CD4-positive, alpha-beta T cell treated with Interleukin-6 at 100 ng/mL for 8 hours (primary cell): Measurements from ENCODE around the gene ATP8B4.
"Not testable (repeated sequence)": the region's sequence is repeated elsewhere in the genome, so short reads cannot be mapped to it uniquely, and the experiment has no call there.

Source experiments
- DNase-seq: peaks from one replicate; pipeline ENCODE4 v3.0.0-alpha.2; 2020; ENCODE audit warnings: mixed read lengths, low spot score

The ATP8B4 gene

DNA sequence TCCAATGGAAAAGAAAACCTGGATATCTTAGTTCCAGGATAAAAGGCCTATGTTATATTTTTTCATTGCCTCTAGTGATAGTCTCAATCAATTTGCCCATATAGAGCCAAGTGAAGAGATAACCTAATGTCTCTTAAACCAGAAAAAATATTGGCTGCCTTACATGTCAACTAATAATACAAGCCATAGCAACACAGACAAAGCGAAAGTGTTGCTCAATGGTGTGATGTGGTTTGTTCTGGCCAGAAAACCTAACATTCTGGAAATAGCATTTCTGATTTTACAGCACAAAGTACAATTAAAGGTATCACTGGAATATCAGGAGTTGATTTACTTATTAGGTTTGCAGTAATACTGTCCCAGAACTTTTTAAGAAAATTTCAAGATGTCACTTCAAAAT, 101.5 kb downstream of the ATP8B4 start:
- DNase-seq, result no peak

DNA sequence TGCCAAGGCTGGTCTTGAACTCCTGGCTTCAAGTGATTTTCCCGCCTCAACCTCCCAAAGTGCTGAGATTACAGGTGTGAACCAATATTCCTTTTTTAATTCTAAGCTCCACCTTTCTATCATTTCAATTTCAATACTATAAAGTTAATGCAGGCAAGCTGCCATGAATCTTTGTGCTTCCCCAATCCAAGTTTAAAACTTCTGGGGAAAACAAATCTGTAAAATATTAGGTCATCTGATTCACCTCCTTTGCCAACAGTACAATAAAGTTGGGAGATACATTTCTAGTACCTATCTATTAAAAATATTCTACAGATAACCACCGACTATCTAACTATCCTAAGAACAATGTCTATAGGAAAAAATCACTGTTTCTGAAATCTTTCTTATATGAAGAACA, 102.1 kb downstream of the ATP8B4 start:
- no peak for DNase-seq

DNA sequence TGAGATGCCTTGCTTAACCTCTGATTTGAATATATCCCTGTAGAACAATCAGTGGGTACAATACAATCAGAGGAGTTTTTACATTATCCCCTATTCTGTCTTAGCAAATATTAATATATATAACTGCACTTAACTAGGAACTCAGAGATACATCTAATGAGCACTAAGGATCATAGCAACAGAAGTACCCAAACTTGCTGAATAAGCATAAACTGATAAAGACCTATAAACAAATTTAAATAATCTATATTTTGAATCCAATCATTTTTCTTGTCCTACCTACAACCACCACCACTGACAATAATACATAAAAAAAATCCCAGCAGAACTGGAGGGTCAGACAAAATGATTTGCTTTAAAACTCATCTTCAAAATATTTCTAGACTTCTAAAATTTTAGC, 106.2 kb downstream of the ATP8B4 start:
- no peak for DNase-seq

DNA sequence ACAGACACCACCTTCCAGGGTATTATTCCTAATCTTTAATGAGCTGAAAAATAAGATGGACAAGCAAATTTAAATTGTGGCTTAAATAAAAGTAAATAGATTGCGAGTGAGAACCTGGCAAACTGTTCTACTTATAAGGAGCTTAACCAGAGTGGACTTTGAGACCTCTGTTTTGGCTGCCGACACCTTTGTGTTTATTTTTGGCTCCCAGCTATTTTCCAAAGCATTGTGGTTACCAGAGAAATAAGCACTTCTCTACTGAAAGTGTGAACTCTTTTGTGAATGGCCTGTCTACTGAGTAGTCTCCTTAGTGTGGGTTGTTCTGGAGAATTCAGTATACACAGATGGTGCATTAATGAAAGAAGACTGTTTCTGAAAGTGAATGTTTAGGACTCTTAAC, 109.4 kb downstream of the ATP8B4 start:
- DNase-seq, result no peak

DNA sequence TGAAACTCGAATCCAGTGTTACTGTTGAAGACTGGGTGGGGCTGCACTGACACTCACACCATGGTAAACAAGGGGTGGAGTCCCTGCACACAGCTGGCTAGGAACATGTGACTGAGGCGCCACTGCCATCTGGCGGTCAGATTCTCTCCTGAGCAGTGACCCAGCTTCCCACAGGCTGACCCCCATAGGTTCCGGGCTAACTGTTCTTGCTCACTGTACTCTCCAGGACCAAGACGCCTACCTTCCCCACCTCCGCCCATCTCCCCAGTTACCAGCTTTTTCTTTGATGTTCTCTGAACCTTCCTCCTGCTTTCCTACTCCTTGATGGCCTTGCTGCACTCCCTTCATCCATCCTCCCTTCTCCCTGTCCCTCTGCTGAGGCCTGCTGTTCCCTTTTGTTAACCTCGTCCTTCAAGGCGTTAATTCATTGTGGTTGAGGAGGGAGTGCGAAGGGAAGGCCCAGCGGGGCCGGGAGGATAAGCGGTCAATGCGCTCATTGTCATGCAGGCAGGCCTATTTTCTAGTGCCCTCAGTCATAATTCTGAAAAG, 115.2 kb downstream of the ATP8B4 start:
- peak; percentile 50 for DNase-seq

DNA sequence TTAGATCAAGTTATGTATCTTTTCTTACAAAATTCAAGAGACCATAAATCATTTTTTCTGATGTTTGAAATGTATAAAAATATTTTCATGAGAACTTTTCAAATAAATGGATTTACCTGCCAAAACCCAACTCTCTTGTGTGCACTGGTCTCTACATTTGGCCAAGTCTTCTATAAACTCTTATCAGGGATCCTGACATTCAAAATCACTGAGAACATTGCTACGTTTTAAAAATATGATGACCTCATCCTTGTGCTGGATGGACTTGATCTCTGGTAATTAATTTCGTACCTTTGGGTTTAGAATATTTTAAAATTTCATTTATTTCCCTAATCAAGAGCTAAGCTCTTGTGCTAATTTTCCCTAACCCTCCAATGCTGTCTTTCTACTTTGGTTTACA, 127.4 kb downstream of the ATP8B4 start:
- no peak for DNase-seq

DNA sequence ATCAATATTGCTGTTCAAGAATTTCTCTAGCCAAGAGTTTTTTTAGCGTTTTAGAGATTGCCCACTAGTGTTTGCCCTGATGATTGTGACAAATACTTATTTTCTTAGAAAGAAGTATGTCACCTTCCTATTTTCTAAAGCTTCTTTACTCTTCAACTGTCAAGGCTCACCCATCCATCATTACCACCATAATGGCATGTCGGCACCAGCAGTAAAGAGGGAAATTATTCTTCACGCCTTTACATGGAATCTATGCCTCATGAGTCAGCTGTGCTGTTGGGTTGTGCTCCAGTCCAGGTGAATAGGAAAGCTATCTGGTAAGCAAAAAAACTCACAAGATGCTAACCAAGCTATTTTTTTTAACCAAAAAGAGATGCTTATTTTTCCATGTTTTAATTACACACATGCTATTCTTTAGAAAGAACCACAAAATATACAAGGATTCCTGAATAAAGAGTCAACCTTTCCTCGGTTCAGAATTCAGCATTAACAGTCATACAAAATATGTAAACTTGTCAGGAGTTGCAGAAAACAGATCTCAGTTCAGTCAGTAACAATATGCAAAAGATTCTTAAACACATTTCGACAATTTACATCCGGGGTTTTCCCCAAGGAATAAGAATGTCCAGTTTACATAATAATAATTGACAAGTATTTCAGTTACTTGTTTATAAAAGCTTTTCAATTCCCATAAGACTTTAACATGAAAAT, 128.0 kb downstream of the ATP8B4 start:
- no peak for DNase-seq

DNA sequence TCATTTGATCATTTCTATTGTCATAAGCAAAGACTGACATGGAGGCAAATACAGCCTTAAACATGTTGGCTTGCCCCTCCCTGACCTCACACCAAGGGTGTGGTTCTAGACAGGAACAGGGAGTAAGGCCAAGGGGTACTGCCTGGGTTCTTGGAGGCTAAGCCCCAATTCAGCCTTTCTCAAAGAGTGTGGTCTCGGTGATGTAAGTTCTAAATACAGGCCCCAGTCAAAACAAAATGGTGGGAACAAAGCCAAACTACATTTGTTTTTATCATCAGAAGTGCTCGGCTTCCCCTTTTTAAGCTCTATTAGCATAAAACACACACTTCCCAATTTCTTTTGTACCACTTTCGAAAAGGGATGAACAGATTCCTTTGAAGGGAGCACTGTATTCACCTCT, 129.5 kb downstream of the ATP8B4 start:
- no peak for DNase-seq

DNA sequence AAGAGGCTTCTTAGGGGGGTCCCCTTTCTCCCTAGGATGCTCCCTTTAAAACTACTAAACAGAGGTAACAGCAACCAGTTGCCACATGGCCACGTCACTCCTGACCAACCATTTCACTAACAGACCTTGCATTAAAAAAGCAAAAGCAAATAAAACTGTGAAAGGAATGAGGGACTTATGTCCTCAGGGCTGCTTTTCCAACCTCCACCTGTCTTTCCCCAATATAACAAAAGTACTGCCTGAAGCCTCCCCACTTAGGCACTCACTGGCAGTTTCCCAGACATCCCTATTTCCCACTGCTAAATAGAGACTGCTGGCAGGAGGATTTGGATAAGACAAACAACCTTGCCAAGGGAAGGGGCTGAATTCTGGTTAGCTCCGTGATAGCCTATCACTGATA, 130.3 kb downstream of the ATP8B4 start:
- DNase-seq, result no peak

DNA sequence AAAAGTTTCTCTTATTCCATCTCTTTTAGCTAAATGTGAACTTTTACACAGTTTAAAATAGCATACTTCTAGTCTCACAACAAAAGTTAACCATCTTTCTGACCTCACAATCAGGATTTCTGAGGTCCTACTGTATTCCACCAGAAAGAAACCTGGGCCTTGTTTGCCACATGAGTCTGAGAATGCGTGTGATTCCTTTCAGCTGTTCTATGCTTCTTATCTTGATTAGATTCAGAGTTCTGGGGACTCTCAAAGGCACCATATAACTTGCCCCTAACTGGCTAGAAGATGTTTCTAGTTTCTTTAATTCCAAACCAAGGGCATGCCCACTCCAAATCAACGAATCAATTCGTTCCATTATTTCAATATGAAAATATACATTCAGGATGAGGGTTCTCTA, 131.1 kb downstream of the ATP8B4 start:
- DNase-seq, result no peak

DNA sequence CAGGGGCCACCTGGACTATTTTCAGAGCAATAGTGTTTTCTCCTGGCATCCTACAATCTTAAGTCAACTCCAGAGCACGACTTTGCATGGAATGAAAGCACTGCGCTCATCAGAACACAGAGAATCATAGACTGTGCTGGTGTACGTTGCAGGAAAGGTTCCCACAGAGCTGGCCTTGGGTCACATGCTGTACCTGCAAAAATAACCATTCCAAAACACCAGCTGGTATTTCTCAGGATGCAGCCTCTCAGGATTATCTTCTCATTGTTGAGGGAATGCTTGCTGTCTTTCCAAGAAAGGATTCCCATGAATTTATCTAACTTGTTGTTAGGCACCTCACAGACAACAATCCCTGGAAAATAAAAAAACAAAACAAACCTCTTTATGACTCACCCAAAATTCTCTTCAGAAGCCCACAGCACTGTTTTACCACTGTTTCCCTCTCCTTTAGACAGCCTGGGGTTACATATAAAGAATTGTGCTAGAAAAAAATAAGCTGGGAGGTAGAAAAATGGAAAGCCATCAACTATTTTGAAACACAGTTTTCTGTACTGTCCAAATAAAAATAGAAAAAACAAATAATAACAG, 131.7 kb downstream of the ATP8B4 start:
- DNase-seq, result no peak

DNA sequence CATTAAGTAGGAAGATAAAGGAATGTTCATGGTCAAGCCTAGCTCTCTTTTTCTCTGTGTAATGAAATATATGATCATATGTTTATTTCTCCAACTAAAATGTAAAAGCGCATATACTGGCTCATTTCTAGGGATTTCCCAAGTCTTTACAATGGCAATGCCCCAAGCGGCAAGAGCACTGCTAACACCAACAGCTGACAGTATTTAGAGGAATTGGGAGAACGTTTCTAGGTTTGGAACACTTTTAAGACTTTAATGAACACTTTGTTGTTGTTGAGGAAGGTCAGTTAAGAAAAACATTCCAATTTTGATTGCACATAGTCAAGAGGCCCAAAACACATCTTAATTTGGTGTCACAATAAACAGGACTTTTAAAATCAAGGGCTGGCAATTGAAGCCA, 132.7 kb downstream of the ATP8B4 start:
- no peak for DNase-seq

DNA sequence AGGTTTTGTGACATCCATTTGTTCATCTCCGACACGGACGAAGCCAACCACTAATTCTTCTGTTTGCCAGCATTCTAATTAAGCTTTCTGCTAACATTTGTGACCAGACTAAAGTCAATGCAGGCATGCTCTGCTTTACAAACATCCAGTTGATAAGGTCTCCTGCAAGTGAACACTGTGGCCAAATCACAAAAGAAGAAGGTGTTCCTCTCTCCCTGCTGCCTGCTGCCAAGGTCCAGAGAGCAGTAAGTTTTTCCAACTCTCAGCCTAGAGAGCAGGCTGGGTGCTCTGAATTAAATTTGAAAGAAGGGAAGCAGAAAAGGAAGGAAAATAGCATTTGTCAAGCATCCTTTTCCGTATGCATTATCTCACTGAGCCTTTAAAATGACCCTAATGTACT, 133.6 kb downstream of the ATP8B4 start:
- no peak for DNase-seq

DNA sequence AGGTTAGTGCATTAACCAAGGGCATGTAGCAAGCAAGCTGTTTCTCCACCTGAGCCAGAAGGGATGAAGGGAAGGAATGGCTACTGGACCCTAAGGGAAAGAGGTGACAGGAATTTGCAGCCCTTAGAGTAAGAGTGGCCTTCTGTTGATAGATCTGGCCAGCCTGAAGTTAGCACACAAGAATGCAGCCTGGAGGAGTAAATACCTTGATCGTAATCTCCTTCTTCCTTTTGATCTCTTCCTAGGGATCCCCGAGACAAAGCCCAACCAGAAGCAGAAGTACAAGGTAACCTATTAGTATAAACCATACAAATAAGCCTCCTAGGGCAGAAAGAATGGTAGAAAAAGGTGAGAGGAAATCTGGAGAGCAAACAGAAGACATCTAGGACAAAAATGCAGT, 134.6 kb downstream of the ATP8B4 start:
- no peak for DNase-seq

DNA sequence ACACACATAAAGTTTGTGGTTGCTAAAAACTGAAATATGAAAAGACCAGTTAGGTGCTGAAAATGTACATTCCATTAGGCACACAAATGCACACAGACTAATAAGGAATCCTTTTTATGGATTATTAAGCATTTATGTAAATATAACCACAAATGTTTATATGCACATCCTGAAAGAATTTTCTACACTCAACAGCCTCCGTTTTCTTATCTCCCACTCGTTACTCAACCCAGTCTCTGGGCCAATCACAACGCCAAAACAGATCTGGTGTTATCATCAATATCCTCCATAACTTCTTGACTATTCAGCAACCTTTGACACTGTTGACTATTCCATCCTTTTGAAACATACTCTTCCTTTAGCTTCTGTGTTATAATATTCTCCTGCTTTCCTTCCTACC, 136.4 kb downstream of the ATP8B4 start:
- no peak for DNase-seq

DNA sequence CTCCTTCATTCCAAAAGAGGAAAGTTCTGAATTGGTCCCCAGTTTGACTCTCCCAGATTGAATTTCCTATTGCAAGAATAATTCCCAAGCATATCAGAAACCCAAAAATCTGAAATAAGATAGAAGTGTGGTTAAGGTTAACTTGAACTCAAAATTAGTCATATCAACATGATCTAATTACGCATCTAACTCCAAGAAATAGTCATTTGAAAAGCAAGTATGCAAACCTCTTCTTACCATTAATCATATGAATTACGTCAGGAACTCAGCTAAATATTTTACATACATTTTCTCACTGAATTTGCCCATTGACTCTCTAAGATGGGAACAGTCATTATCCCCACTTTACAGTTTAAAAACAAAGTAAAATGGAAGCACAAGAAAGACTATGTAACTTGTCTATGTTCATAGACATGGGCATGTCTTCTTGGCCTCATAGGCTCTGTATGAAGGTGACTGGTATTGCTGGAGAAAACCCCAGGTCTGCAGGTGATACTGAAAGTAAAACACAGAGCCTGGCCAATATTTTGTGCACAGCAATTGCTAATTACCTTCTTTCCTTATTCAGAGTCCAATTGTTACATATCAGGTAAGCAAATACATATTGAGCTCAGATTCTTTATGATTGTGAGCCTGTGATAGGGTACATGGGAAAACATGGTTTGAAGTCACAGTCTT, 139.2 kb downstream of the ATP8B4 start:
- no peak for DNase-seq

DNA sequence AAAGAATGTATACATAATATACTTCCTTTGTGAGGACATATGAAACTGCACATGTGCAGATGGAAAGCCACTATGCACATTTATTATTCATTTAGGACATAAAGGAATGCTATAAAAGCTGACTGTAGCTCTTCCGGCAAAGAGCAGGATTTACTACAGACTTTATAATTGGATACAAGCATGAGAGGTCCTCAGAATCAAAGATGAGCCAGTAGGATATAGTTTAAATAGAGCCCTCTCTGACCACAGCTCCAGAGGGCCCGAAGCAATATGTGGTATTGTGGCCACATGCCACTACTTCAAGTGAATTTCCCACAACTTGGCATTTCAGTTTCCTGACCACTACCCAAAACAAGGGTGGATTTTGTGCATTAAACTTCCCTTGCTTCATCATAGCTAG, 140.9 kb downstream of the ATP8B4 start:
- no peak for DNase-seq

DNA sequence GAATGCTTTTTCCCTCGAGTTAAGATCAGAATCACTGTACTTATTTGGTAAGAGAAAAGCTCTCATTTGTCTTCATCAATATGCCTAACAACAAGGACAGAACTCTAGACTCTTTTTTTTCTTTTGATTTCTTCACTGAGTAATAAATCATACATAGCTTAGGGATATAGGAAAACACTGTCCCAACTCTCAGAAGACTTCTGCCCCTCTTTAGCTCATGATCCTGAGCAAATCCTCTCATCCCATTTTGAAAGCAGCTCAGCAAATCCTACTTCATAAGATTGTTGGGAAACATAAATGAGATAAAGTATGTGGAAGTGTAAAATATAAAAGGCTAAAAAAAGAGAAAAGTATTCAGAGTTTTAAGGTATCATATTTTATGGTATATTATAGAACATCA, 141.7 kb downstream of the ATP8B4 start:
- no peak for DNase-seq

DNA sequence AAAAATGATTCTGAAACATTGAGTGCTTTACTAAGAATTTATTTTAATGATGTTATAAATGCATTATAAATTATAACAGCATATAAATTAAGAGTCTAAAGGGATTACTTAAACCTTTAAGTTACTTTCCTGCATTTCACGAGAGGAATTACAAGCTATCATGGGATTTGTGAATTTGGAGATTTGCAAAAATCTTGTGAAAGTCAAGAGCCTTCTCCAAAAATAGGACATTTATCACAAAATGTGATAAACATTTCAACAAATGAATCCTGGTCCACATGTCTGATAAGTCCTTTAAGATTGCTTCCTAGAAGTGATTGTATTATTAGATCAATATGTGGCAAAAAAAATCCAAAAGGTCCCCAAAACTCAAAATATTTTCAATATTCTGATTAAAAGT, 154.5 kb downstream of the ATP8B4 start:
- no peak for DNase-seq

DNA sequence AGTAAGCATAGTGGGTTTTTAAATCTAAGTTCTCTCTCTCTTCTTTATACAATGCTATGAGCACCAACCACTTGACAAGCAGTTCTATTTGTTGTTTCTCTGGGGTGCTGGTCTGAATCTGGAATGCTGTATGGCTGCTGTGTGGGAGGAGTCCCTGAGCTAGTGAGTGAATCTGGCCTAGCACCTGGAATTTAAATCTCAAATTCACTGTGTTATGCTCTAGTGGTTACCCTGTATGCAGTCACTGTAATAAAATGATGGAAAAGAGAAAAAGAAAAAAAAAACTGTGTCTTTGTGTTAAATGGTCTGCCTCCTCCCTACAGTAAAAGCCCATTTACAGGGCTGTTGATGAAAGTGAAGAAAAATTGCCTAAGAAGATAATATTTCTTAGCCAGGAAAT, 155.0 kb downstream of the ATP8B4 start:
- DNase-seq, result no peak

DNA sequence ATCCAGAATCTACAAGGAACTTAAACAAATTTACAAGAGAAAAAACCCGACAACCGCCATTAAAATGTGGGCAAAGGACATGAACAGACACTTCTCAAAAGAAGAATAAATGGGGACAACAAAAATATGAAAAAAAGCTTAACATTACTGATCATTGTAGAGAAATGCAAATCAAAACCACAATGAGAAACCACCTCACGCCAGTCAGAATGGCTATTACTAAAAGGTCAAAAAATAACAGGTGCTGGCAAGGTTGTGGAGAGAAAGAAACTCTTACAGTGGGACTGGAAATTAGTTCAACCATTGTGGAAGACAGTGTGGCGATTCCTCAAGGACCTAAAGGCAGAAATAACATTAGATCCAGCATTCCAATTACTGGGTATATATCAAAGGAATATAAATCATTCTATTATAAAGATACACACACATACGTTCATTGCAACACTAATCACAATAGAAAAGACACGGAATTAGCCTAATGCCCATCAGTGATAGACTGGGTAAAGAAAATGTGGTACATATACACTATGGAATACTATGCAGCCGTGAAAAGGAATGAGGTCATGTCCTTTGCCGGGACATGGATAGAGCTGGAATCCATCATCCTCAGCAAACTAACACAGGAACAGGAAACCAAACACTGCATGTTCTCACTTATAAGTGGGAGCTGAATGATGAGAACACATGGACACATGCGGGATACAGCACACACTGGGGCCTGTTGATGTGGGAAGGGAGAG, 155.8 kb downstream of the ATP8B4 start:
- DNase-seq, result not testable (repeated sequence)

DNA sequence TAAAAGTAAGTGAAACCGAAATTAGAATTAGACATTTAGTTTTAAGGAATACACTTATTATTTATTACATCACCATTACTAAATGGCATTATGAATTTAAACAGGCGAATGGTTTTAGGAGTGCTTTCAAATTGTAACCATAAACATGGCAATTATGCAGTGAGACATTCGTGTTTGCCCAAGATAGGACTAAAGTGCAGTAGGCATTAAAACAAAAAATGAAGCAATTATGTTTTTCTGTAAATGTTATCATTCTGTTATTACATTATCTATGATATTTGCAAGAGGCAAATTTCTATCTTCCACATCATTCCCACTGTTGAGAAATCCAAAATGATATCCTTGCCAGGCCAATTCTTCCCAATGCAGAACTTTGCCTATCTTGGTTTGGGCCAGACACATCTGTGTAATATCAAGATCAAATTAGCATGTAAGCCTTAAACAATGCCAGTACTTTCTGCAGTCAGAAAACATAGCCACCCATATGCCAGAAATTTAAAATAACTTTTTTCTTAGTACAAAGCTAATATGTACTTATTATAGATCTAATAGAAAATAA, 156.9 kb downstream of the ATP8B4 start:
- no peak for DNase-seq
